Endothelial cell of hepatic sinusoid (primary cell): ENCODE results near the gene CACNG6.
"Not testable (repeated sequence)": the region's sequence is repeated elsewhere in the genome, so short reads cannot be mapped to it uniquely, and the experiment has no call there.

Source experiments
- in situ Hi-C: cut with HindIII; loops from 2 replicates; pipeline ENCODE4 v1.10.0; 2017; ENCODE audit warnings: low sequenced_read_pairs

The CACNG6 gene

DNA sequence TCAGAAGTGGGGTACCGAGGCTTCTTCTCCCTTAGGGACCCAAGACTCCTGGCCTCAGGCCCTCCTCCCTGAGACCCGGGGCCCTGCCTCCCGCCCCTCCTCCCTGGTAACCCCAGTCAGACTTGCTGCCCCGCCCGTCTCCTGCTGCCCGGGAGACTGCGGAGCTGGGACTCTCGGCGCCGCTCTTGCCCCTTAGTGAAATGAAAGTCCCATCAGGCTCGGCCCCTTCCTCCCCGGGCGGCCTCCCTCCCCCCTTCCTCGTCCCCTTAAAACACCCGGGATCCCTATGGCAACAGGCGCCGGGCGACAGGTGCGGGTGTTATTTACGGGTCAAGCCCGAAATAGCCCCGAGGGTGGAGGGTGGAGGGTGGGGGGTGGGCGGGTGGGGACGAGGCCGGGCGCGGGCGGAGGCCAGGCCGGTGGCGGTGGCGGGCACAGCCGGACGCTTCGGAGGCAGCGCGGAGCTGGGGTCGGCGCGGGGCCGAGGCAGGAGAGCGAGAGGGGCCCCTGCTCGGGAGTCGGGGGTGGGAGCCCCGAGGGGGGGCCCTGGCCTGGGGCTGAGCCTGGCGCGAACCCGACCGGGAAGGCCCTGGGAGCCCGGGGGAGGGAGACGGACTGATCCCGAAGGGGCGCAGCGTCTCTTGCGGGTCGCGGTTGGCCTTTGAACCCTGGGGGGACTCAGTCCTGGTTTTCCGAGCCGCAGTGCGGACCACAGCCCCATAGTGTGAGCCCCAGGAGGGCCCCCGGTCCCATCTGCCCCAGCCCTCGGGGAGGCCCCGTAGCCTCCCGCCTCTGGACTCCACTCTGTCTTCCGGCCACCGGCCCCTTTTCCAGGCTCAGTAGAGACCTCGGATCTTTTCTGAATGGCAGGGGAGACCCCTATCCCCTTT is at the start of gene CACNG6:
TSS of gene CACNG6 (plus strand) at position 414 of the 890 bp plus-strand sequence. CDS start 1,241 bp downstream, outside the sequence.
- in situ Hi-C loops, result no loop called here

- in situ Hi-C loops, result no loop called here
Measured at GRCh38 chr19:53942001-53942786, 49.2 kb upstream of the CACNG6 start.

GRCh38 chr19:53944416-53944815 is 47.0 kb upstream of the CACNG6 start:
- in situ Hi-C loops, result no loop called here

- in situ Hi-C loops, result no loop called here
Measured at GRCh38 chr19:53944933-53945332, 46.5 kb upstream of the CACNG6 start.

DNA sequence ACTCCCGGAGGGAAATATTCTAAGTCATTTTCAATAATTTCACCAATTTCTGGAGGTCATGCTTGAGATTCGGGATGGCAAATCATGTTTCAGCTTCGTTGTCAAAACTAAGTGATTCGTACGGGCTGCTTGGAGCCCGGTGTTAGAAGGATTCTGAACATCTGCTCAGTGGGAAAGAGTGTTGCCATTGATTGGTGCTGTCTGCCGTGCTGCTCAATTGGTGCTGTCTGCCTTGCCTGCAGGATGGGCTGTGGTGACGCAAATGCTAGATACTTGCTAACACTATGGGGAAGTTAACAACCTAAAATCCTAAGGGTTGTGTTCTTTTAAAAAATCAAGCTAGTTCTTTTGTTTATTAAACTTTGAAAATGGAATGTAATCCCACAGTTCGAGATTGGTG is 46.0 kb upstream of the CACNG6 start:
- in situ Hi-C loops, result no loop called here

DNA sequence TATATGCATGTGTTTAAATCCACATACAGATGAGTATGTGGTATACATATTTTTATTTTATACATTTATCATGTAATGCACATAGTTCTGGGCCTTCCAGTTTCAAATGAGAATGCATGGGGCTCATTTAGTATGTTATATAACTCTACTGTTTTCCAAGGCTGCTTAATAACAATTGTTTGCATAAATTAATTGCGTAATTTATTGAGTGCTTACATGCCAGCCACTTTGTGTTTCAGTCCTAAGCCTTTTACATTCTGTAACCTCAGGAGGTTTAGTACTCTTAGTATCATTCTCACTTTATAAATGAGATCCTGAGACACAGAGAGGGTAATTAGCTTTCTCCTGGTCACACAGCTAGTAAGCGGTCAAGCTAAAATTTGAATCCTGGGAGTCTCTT is 45.4 kb upstream of the CACNG6 start:
- in situ Hi-C loops, result no loop called here

DNA sequence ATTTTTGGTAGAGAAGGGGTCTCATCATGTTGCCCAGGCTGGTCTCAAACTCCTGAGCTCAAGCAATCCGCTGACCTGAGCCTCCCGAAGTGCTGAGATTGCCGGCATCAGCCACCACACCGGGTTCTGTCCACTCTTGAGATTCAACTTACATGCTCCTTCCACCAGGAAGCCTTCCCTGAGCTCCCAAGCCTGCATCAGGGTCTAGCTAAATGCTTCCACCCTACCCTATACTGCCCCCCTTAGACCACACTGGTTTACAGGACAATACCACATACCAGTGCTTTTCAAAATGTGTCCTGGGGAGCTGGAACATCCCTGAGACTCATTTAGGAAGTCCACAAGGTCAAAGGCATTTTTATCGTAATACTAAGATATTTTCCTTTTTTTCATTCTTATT is 43.8 kb upstream of the CACNG6 start:
- in situ Hi-C loops, result no loop called here

- in situ Hi-C loops, result not testable (repeated sequence)
Measured at GRCh38 chr19:53948611-53949010, 42.8 kb upstream of the CACNG6 start.

GRCh38 chr19:53951436-53951835 is 40.0 kb upstream of the CACNG6 start:
- in situ Hi-C loops, result loop anchor here (10.0 kb wide), 2 partner anchors 47 to 137 kb away; partner anchors contain the start of gene CACNG7

DNA sequence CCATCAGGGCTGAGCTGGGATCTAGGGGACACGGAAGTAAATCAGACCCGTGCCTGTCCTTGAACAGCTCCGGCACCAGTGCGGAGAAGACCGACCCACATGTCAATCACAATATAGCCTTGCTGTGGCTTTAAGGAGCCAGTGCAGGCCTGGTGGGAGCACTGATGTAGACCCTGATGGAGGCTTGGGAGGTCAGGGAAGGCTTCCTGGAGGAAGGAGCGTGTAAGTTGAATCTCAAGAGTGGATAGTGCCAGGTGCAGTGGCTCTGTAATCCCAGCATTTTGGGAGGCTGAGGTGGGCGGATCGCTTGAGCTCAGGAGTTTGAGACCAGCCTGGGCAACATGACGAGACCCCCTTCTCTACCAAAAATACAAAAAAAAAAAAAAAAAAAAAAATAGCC is 39.5 kb upstream of the CACNG6 start:
- in situ Hi-C loops, result loop anchor here (10.0 kb wide), 2 partner anchors 47 to 137 kb away; partner anchors contain the start of gene CACNG7

DNA sequence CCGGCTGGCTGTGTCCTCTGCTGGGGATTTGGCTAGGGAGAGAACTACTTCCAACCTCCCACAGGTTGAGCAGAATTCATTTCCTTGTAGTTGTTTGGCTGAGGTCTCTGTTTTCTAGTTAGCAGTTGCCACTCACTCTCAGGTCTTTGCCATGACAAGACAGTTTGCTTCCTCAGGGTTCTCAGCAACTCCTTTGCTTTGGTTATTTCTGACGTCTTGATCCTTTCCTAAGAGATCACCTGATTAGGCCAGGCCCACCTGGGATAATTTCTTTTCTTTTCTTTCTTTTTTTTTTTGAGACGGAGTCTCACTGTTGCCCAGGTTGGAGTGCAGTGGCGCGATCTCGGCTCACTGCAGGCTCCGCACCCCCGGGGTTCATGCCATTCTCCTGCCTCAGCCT is 38.1 kb upstream of the CACNG6 start:
- in situ Hi-C loops, result loop anchor here (10.0 kb wide), 2 partner anchors 49 to 139 kb away; partner anchors contain the start of gene CACNG7

DNA sequence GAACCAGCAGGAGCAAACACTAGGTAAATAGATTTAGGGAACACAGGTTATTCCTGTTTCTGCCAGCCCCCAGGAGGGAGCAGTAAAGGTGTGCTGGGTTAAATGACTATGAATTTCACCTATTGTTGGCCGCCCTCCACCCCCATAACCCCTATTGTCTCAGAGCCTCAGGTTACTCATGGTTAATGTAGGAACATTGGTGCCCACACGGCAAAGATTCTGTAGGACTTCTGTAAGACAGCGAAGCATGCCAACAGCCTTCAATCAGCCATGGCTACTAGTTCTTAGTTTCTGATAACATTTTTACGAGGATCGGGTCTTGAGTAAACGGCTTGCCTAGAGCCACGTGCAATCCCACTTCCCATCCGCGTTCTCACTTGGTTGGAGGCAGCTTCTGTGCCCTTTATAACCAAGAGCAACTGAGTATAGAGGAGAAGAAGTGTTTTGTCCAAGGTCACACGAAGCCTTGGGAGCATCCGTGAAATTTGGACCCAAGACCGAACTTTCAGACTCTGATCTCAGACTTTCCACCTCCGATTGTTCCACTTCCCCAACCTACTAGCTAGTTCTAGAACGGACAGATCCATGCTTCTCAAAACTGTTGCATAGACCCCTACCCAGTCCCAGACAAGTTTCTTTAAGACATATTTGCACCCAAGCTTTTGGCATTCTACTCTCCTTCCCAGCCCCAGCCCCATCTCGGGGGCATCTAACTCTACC is 33.8 kb upstream of the CACNG6 start:
- in situ Hi-C loops, result loop anchor here (10.0 kb wide), 2 partner anchors 53 to 143 kb away; partner anchors contain the start of gene CACNG7

DNA sequence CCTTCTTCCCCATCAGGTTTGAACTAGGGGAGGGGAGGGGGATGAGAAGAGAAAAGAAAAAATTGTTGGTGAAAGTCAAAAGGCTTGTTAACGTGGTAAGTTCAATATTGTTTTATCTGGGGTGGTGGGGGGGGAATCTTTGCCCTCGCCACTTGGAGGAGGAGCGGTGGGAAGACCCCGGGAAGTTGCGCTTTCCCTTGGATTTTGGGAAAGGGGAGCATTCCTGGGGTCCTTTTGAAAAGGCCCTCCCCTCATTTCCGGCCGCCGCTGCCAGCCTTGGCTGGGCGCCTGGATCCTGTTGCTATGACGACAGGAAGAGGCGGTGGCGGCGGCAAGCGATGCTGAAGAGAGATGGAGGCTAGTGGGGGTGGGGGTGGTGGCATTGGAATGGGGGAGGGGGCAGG is 33.3 kb upstream of the CACNG6 start:
- in situ Hi-C loops, result loop anchor here (10.0 kb wide), 2 partner anchors 53 to 143 kb away; partner anchors contain the start of gene CACNG7

- in situ Hi-C loops, result loop anchor here (10.0 kb wide), 2 partner anchors 54 to 144 kb away; partner anchors contain the start of gene CACNG7
Measured at GRCh38 chr19:53958823-53959757, 32.3 kb upstream of the CACNG6 start.

GRCh38 chr19:53960187-53960586 is 31.2 kb upstream of the CACNG6 start:
- in situ Hi-C loops, result no loop called here

DNA sequence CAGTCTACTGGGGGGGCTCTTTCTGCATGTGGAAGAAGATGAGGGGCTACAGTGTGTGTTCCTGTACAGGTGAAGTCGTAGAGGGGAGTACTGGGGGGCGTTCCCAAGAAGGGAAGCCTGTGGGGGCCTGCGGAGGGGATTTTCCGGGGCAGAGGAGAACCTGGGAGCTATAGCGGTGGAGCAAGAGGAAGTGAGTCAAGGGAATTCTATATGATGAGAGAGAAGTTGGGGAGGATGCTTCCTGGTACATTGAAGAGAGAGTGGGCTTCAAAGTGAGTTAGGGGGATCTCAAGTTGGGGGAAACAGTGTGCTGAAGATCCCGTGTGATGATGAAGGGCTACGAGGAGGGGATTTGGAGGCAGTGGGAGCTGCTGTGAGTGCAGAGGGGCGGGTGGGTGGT is 30.6 kb upstream of the CACNG6 start:
- in situ Hi-C loops, result no loop called here

DNA sequence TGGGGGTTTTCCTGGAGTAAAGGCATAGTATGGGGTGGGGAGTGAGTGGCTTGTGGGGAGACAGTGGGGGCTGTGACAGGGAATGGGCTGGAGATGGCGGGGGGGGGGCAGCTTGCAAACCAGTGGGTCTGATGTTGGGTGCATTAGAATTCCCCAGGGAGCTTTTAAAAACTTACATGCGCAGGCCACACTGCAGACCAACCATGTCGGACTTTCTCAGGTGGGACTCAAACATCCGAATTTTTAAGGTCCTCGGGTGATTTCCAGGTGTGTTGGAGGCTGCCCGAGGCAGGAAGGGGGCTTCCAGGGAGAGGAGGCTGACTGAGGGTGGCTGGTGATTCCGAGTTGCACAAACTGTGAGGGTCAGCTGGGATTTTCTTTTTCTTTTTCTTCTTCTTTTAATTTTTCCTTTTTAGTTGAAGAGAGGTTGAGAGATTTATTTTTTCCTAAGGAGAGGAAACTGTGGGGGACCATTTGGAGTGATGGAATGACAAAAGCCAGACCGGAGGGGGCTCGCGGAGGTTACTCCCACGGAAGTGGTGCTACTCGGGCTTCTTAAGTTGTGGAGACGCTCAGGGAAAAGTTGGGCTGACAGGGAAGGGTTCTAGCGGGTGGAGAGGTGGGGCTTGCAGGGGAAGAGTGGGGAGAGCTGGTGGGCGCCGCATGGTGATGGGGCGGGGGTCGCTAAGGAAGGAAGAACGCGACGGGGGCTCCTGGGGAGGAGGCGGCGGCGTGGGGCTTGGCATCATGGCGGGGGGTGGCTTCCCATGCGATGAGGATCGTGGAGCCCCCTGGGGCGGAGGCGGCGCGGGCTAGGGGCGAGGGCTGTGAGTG is 29.7 kb upstream of the CACNG6 start:
- in situ Hi-C loops, result no loop called here

- in situ Hi-C loops, result no loop called here
Measured at GRCh38 chr19:53962887-53963431, 28.5 kb upstream of the CACNG6 start, which contains the start of gene CACNG8. Gene CACNG8 (plus strand): TSS chr19:53962937.
